Prostate gland (tissue), 2 donors: ENCODE measurements around the gene SIPA1.

Source experiments
- CTCF ChIP-seq, 4 experiments: fragments of 200-600 bp in 2 of 4; fragments of 450-650 bp in 2 of 4; sonication (generic) in 2 of 4; IDR thresholded peaks; 1 replicate in 3 of 4; 2 replicates in 1 of 4; pipeline ENCODE4 v1.5.1; 2016 to 2019; ENCODE audit warnings: antibody characterized with exemption in 4 of 4, mild to moderate bottlenecking in 2 of 4, moderate library complexity in 2 of 4
- POLR2A ChIP-seq: fragments of 450-650 bp; IDR thresholded peaks from one replicate; pipeline ENCODE4 v1.6.1; 2016; ENCODE audit warnings: antibody characterized with exemption, mild to moderate bottlenecking
- POLR2AphosphoS5 ChIP-seq: sonication (generic); formaldehyde crosslinking; IDR thresholded peaks from one replicate; pipeline ENCODE4 v1.6.1; 2017; ENCODE audit warnings: antibody characterized with exemption

GRCh38 chr11:65598258-65598699 is 39.6 kb upstream of the SIPA1 start:
- TF ChIP-seq POLR2AphosphoS5 (no peak), CTCF (IDR thresholded peaks at IDR 0.05) (no peak), POLR2A (no peak)
